Progenitor cell of endocrine pancreas (in vitro differentiated cells): ENCODE results near the gene FAM83F. TPM values are rescaled to one million over a fixed set of nuclear protein-coding genes. Genes with fewer than 3 reads are reported as not detected.

ENCODE experiments used
- DNase-seq: peaks from one replicate; pipeline ENCODE4 v3.0.0; 2021; ENCODE audit warnings: low spot score; ENCODE audit not compliant: unreplicated experiment
- H3K27ac Mint-ChIP-seq: 2 replicates; pipeline ENCODE4 v1.8.0; 2021; ENCODE audit warnings: mild to moderate bottlenecking, moderate library complexity, mixed read lengths
- H3K27me3 Mint-ChIP-seq: 2 replicates; pipeline ENCODE4 v1.8.0; 2021; ENCODE audit warnings: mixed read lengths
- H3K36me3 Mint-ChIP-seq: 2 replicates; pipeline ENCODE4 v1.8.0; 2022; ENCODE audit warnings: mixed read lengths; ENCODE audit not compliant: insufficient read depth
- H3K4me1 Mint-ChIP-seq: 2 replicates; pipeline ENCODE4 v1.8.0; 2021; ENCODE audit warnings: low read depth, mixed read lengths
- H3K4me3 Mint-ChIP-seq: 2 replicates; pipeline ENCODE4 v1.8.0; 2021; ENCODE audit warnings: low read depth, mild to moderate bottlenecking, moderate library complexity, mixed read lengths
- H3K9me3 Mint-ChIP-seq: 2 replicates; pipeline ENCODE4 v1.8.0; 2021; ENCODE audit warnings: low read depth, mixed read lengths
- CTCF ChIP-seq: fragments of 200-600 bp; sonication (generic); IDR thresholded peaks from one replicate; pipeline ENCODE4 v1.5.0; 2021; ENCODE audit warnings: antibody characterized with exemption, mild to moderate bottlenecking; ENCODE audit not compliant: unreplicated experiment
- total RNA-seq: library from RNA; stranded (reverse); gene quantifications from 2 replicates; pipeline ENCODE4 v1.2.1, GENCODE V29; 2021

The FAM83F gene
- total RNA-seq, 1 donor from 2014 or later = 19.8 TPM

GRCh38 chr22:40076702-40077645 lies 82.2 kb downstream of the FAM83F start:
- TF ChIP-seq CTCF = no peak
- H3K27ac Mint-ChIP-seq = no peak overlapping the region
- peaks cover 2% of the 10 kb centered on the region for H3K4me1 Mint-ChIP-seq
- peaks cover 1% of the 10 kb centered on the region for H3K36me3 Mint-ChIP-seq
- no peak overlapping the region for H3K4me3 Mint-ChIP-seq
- peaks cover 3% of the 10 kb centered on the region for H3K9me3 Mint-ChIP-seq
- DNase-seq = no peak
- H3K27me3 Mint-ChIP-seq = no peaks in the 10 kb centered on the region

- Mint-ChIP-seq H3K36me3 (peaks cover 1% of the 10 kb centered on the region), H3K4me3 (no peak overlapping the region), H3K9me3 (peaks cover 3% of the 10 kb centered on the region), H3K4me1 (peaks cover 2% of the 10 kb centered on the region), H3K27me3 (no peaks in the 10 kb centered on the region), H3K27ac (no peak overlapping the region)
- DNase-seq = no peak
- no peak for TF ChIP-seq CTCF
Measured at GRCh38 chr22:40077646-40078016, 82.9 kb downstream of the FAM83F start.

GRCh38 chr22:40081662-40082061 lies 86.9 kb downstream of the FAM83F start:
- peaks cover 2% of the 10 kb centered on the region for H3K4me1 Mint-ChIP-seq
- TF ChIP-seq CTCF = no peak

GRCh38 chr22:40082184-40082583 lies 87.4 kb downstream of the FAM83F start:
- H3K27ac Mint-ChIP-seq = no peak overlapping the region
- TF ChIP-seq CTCF = no peak
- H3K9me3 Mint-ChIP-seq = peaks cover 3% of the 10 kb centered on the region
- H3K36me3 Mint-ChIP-seq = peaks cover 1% of the 10 kb centered on the region
- H3K27me3 Mint-ChIP-seq = no peaks in the 10 kb centered on the region
- H3K4me3 Mint-ChIP-seq = no peak overlapping the region
- no peak for DNase-seq
- H3K4me1 Mint-ChIP-seq = peaks cover under 1% of the 10 kb centered on the region

More at GRCh38 chr22:40081662-40082061, 86.9 kb downstream of the FAM83F start:
- Mint-ChIP-seq H3K36me3 (peaks cover 1% of the 10 kb centered on the region), H3K4me3 (no peak overlapping the region), H3K9me3 (peaks cover 3% of the 10 kb centered on the region), H3K27ac (no peak overlapping the region), H3K27me3 (no peaks in the 10 kb centered on the region)
- no peak for DNase-seq

- Mint-ChIP-seq H3K36me3 (peaks cover 1% of the 10 kb centered on the region), H3K4me1 (no peaks in the 10 kb centered on the region), H3K27me3 (no peaks in the 10 kb centered on the region), H3K4me3 (no peak overlapping the region), H3K27ac (no peak overlapping the region), H3K9me3 (peaks cover 3% of the 10 kb centered on the region)
- no peak for TF ChIP-seq CTCF
- no peak for DNase-seq
Measured at GRCh38 chr22:40083794-40084193, 89.0 kb downstream of the FAM83F start.
